Measurements from ENCODE around the gene PIGO.

Gene PIGO

GRCh38 chr9:35071814-35072460 is 24.5 kb downstream of the PIGO start:
- DNase-seq (ENCODE audit: low read depth in 1 of 2, low spot score in 1 of 2): peak; percentile 60 to 61

- DNase-seq (ENCODE audit: low read depth in 1 of 2, low spot score in 1 of 2): no peak
Measured at GRCh38 chr9:35070823-35071813, 25.3 kb downstream of the PIGO start.

- DNase-seq (ENCODE audit: low read depth in 1 of 2, low spot score in 1 of 2): no peak
Measured at GRCh38 chr9:35069020-35069419, 27.4 kb downstream of the PIGO start.

- no peak for DNase-seq (ENCODE audit: low read depth in 1 of 2, low spot score in 1 of 2)
Measured at GRCh38 chr9:35067056-35067455, 29.3 kb downstream of the PIGO start.

GRCh38 chr9:35060548-35061207 is 35.7 kb downstream of the PIGO start:
- no peak for DNase-seq (ENCODE audit: low read depth in 1 of 2, low spot score in 1 of 2)

- DNase-seq (ENCODE audit: low read depth in 1 of 2, low spot score in 1 of 2): no peak
Measured at GRCh38 chr9:35059438-35059837, 37.0 kb downstream of the PIGO start.

- no peak for DNase-seq (ENCODE audit: low read depth in 1 of 2, low spot score in 1 of 2)
Measured at GRCh38 chr9:35057271-35057620, 39.1 kb downstream of the PIGO start.

GRCh38 chr9:35056571-35057270 is 39.7 kb downstream of the PIGO start:
- no peak for DNase-seq (ENCODE audit: low read depth in 1 of 2, low spot score in 1 of 2)

GRCh38 chr9:35054871-35055644 is 41.3 kb downstream of the PIGO start:
- DNase-seq (ENCODE audit: low read depth in 1 of 2, low spot score in 1 of 2): no peak

- no peak for DNase-seq (ENCODE audit: low read depth in 1 of 2, low spot score in 1 of 2)
Measured at GRCh38 chr9:35054185-35054835, 42.1 kb downstream of the PIGO start.

GRCh38 chr9:35051069-35051967 is 45.1 kb downstream of the PIGO start:
- DNase-seq (ENCODE audit: low read depth in 1 of 2, low spot score in 1 of 2): peak in 1 of 2 donors; percentile 32

GRCh38 chr9:35048511-35048910 is 47.9 kb downstream of the PIGO start:
- no peak for DNase-seq (ENCODE audit: low read depth in 1 of 2, low spot score in 1 of 2)

- no peak for DNase-seq (ENCODE audit: low read depth in 1 of 2, low spot score in 1 of 2)
Measured at GRCh38 chr9:35044071-35044470, 52.3 kb downstream of the PIGO start.

GRCh38 chr9:35042891-35043545 is 53.4 kb downstream of the PIGO start:
- DNase-seq (ENCODE audit: low read depth in 1 of 2, low spot score in 1 of 2): no peak

- DNase-seq (ENCODE audit: low read depth in 1 of 2, low spot score in 1 of 2): no peak
Measured at GRCh38 chr9:35042081-35042604, 54.2 kb downstream of the PIGO start.

All from activated CD4-positive, alpha-beta T cell treated with anti-CD3 and anti-CD28 coated beads, Interleukin-2, amount 50 U/mL, for 24 hours (primary cell).